DMS 273 (cell line): ENCODE data around the gene IL6.
A peak's percentile ranks its signal among the peaks of the same experiment; 100 is the strongest.
"Not testable (repeated sequence)": the region's sequence is repeated elsewhere in the genome, so short reads cannot be mapped to it uniquely, and the experiment has no call there.

Experiments used
- DNase-seq: peaks from one replicate; lab custom pipeline; 2025; ENCODE audit not compliant: unreplicated experiment; lab: John Stamatoyannopoulos, UW

IL6 gene

DNA sequence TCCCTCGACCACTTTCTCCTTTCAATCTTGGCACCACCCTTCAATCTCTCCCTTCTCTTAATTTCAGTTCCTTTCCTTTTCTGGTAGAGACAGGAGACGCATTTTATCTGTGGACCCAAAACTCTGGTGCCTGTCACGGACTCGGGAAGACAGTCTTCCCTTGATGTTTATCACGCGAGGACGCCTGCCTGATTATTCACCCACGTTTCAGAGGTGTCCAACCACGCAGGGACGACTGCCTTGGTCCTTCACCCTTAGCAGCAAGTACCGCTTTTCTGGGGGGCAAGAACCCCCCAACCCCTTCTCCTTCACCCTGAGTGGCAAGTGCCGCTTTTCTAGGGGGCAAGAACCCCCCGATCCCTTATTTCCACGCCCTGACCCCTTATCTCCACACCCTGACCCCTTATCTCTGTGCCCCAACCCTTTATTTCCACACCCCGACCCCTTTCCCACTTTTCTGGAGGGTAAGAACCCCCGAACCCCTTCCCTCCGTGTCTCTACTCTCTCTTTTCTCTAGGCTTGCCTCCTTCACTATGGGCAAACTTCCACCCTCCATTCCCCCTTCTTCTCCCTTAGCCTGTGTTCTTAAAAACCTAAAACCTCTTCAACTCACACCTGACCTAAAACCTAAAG lies 22.9 kb upstream of the IL6 start:
- not testable (repeated sequence) for DNase-seq

DNA sequence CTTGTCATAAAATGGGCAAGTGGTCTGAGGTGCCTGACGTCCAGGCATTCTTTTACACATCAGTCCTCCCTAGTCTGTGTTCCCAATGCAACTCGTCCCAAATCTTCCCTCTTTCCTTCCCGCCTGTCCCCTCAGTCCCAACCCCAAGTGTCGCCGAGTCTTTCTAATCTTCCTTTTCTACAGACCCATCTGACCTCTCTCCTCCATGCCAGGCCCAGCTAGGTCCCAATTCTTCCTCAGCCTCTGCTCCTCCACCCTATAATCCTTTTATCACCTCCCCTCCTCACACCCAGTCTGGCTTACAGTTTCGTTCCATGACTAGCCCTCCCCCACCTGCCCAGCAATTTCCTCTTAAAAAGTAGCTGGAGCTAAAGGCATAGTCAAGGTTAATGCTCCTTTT lies 22.3 kb upstream of the IL6 start:
- DNase-seq = not testable (repeated sequence)

DNA sequence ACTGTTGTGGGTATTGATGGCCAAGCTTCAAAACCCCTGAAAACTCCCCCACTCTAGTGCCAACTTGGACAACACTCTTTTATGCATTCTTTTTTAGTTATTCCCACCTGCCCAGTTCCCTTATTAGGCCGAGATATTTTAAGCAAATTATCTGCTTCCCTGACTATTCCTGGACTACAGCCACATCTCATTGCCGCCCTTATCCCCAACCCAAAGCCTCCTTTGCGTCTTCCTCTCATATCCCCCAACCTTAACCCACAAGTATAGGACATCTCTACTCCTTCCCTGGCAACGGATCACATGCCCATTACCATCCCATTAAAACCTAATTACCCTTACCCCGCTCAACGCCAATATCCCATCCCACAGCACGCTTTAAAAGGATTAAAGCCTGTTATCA lies 21.1 kb upstream of the IL6 start:
- DNase-seq = not testable (repeated sequence)

DNA sequence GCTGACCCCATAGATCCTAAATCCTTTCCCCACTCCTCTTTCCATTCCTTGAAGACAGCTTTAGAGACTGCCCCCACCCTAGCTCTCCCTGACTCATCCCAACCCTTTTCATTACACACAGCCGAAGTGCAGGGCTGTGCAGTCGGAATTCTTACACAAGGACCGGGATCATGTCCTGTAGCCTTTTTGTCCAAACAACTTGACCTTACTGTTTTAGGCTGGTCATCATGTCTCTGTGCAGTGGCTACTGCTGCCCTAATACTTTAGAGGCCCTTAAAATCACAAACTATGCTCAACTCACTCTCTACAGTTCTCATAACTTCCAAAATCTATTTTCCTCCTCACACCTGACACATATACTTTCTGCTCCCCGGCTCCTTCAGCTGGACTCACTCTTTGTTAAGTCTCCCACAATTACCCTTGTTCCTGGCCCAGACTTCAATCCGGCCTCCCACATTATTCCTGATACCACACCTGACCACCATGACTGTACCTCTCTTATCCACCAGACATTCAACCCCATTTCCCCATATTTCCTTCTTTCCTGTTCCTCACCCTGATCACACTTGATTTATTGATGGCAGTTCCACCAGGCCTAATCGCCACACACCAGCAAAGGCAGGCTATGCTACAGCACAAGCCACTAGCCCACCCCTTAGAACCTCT lies 19.8 kb upstream of the IL6 start:
- DNase-seq = not testable (repeated sequence)

DNA sequence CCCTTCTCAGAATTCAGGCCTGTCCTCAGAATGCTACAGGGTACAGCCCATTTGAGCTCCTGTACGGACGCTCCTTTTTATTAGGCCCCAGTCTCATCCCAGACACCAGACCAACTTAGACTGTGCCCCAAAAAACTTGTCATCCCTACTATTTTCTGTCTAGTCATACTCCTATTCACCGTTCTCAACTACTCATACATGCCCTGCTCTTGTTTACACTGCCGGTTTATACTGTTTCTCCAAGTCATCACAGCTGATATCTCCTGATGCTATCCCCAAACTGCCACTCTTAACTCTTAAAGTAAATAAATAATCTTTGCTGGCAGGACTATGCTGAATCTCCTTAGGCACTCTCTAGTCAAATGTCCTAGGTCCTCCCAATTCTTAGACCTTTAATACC lies 18.8 kb upstream of the IL6 start:
- not testable (repeated sequence) for DNase-seq

DNA sequence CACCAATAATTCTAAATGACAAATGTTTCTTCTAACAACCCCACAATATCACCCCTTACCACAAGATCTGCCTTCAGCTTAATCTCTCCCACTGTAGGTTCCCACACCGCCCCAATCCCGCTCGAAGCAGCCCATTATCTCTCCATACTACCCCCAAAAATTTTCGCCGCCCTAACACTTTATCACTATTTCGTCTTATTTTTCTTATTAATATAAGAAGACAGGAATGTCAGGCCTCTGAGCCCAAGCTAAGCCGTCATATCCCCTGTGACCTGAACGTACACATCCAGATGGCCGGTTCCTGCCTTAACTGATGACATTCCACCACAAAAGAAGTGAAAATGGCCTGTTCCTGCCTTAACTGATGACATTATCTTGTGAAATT lies 18.3 kb upstream of the IL6 start:
- not testable (repeated sequence) for DNase-seq

DNA sequence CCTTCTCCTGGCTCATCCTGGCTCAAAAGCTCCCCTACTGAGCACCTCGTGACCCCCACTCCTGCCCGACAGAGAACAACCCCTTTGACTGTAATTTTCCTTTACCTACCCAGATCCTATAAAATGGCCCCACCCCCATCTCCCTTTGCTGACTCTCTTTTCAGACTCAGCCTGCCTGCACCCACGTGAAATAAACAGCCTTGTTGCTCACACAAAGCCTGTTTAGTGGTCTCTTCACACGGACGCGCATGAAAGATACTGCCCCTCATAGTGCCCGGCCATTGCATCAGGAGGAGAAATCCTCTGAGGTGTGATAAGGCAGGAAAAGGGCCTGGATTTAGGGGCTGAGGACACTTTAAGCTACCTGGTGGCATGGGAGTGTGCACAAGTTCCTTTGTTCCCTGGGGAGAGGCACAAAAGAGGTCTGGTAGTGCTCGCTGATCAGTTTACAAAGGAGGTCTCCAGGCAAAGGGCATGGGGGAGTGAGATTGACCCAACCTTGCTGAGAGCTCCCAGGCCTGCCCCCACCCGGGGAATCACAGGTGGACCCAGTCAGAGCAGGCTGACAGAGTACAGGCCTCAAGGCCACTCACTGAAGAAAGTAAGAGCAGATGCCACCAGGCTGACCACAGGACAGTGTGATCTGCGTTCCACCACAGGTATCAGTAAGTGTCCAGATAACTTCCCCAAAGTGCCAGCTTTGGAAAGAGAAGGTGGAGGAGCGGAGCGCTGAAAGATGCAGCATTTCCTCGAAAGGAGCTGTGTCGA lies 17.8 kb upstream of the IL6 start:
- DNase-seq = not testable (repeated sequence)

DNA sequence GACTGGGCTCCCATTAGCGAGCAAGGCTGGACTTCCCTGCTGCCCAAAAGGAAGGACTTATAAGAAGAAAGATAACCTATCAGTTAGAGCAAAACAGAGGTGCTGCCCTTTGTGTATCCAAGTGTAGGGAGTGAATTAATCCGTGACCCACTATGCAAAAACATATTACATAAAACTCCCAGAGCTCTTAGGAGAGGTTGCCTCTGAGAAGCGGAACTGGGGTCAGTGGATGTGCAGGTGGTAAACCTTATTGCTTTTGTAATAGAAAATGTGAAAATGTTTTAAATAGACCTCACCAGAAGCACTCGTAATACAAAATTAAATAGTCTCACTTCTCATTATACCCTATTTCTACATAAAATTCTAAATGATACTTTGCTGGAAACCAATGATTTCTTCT lies 17.1 kb upstream of the IL6 start:
- no peak for DNase-seq

DNA sequence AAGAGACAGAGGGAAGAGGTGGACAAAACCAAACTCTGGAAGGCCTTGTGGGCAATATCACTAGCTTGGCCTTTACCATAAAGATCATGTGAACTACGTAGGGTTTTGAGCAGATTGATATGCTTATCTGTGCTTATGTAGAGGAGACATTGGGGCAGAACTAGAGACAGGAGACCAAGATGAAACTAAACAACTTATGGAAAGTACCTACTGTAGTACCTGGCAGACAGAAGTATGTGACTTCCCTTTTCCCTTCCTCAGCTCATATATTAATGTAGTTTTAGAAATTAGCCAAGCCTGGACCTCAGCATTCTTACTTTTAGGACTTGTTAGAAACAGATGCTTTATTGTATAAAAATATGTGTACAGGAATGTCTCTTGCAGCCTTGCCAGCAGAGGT lies 14.0 kb upstream of the IL6 start:
- DNase-seq = no peak

DNA sequence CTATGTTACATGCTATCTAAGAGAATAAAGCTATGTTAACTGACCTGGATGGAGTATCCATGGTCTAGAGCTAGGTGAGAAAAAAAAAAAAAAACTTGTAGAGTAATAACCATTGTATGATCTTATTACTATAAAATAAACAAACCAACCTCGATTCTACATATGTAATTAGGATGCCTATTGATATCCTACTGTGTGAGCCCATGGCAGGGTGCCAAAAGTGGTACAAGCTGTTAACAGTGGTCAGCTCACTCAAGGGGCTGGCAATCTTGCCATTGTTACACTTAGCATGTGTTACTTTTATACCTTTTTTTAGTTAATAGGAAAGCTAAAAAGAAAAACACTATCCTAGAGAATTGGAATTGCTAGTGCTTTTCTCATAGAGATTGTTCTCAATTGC lies 13.5 kb upstream of the IL6 start:
- DNase-seq = no peak

DNA sequence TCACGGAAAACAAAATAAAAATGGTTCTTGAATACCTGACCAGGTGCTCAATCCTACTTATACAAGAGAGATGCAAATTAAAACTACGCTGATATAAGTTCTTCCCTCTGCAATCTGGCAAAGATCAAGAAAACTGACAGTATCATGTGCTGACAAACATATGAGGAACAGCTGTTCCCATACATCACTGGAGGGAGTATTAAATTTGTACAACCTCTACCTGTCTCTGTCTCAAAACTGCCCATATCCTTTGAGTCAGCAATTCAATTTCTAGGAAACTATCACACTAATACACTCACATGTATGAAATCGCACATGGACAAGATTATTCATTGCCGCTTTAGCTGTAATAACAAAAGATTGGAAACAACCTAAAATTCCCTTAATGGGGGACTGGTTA lies 11.0 kb upstream of the IL6 start:
- no peak for DNase-seq

DNA sequence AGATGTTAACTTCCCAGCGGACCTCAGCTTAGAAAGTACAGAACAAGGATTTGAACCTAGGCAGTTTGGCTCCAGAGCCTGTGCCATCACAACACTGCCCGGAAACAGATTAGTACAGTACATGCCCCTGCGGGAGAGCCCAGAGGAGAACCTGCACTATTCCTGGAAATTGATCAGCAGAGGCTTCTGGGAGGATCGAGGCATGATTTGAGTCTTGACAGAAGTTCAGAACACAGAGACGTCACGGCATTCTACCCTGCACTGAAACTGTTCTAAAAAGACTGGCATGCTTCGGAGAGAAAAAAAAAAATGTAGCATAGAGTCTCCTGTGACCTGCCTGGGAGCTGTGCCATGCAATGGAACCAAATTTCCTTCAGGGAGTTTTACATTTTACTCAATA lies 9.2 kb upstream of the IL6 start:
- no peak for DNase-seq

DNA sequence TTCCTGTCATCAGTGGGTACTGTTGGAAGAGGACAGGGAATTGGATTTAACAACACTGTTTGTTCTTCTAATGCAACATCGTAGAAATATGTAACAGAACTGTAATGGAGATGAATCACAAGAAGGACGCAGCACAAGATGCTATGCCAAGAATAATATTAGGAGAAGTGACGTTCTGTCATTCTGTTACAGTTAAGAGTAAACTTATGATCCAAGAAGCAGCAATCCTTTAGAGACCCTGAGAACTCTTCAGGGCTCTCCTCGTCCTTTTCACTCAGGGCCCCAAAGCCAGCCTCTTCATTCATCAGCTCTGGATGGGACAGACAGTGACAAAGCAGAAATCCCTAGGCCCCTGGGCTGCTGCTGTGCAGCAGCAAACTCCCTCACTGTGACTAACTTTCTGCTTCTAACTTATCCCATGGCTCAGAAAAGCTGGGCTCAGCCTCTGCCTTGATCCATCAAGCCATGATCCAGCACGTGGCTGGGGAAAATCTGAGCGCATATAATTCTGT lies 8.7 kb upstream of the IL6 start:
- DNase-seq = no peak

DNA sequence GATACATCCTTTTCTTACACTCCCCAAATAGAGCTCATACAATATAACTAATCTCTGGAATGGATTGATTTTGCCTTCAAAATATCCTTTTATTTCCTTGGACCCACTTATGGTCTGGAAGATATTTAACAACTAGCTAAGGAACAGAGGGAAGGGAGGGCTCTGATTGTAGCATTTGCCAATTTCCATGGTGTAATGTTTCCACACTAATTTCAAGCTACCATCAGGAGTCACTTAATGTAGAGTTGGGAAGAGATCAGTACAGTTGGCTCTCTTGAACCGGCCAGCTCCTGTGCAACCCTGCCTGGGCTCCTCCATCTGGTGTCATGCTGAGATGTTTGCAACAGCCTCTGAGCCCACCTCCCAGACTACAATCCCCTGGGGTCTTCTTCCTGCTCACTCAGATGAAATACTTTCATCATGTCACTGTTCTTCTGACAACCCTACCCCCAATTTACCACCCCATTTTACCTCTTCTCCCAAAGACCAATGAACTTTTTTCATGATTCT lies 8.0 kb upstream of the IL6 start:
- peak; percentile 21 for DNase-seq

DNA sequence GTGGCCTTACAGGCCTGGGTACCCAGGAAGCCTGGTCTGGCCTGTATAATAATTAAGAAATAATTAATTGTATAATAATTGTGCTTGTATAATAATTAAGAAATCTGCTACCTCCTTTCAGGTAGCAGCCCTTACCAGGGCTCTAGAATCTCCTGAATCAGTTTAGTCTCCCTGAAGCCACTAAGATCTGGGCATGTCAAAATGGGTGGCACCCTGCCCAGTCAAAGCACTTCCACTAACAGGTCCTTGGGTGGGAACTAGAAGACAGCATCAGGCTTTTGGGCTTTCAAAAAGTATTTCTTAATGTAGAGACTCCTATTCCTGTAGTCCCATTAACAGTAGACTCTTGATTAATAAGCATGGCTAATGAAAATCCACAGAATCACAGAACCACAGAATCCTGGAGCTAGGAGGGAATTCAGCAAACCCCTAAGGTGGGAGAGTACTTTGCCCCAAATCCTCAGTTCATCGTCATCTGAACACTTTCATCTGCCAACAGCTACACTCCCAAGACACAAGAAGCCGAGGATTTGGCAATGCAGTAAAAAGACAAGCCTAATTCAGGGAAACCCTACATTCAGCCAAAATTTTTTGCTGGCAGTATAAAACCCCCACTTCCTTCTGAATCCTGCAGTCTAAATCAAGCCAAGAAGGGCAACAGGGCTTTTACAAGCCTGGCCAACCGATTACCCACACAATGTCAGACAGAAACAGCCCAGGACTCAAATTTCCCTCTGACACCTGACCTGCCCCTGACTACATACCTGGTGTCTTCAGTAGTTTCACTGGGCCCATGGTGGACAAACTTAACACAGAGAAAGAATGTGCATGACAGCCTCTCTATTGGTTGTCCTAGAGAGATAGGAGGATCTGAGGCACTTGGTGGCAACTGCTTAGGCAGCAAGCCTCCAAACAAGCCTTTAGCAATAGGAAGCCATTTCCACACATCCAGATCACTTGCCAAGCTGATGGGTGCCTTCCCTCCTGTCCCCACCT lies 5.9 kb upstream of the IL6 start:
- no peak for DNase-seq

DNA sequence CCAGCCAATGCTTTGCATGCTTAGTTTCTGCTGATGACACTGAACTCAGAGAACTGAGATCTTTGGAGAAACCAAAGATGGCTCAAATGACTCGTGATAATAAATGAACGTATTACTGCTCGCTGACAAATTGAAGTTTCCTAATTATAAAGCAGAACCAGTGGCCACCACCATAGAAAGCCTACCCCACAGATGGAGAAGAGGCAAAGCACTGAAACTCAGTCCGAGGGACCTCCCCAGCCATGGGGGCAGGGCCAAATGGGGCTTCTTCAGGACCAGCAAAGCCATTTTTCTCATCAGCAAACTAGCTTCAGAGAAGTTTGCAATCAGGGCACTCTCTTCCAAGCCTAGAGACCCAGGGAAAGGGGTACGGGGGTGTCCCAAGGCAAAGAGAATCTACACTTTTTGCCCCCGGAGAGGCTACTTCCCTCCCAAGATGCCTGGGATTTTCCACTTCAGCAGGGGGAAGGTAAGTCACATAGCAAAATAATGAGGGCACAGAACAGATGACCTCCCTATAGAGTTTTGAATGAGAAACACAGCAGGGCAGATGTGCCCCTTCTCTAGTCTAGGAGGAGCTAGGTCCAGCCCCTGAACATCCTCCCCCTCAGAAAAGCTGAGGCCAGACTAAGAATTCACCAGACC lies 4.3 kb upstream of the IL6 start:
- peak; percentile 16 for DNase-seq

DNA sequence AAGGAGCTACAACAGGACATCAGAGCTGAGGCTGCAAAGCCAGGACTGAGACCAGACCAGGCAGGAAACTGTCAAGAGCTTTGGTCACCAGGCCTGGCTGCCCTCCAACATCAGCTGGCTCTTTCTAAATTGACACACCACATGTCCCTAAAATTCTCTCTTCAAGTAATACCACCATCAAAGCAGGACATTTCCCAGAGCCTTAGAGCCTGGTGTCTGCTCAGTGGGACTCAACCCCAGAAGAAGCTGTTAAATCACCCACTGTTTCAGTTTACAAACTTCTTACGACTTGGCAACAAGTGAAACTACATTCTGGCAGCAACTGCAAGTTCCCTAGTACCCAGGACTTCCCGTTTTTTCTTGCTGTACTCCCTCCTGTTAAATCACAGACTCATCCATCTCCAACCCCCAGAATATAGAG lies 3.8 kb upstream of the IL6 start:
- DNase-seq = no peak

DNA sequence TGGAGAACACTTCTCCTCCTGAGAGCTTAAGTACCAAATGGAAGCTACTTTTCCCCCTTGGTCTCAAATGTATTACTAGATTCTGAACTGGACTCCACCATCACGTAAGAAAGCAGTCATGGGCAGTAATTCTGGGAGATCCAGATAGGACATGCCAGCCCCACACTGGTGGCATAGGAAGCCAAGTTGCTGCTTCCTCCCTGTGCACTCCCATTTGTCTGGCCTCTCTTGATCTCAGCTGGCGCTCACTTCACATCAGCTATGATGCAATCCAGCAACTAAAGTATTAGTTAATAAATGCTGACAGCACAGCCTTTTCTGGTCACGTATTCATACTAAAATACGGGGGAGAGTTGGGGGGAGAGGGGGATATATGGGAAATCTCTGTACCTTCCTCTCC lies 3.4 kb upstream of the IL6 start:
- DNase-seq = no peak

DNA sequence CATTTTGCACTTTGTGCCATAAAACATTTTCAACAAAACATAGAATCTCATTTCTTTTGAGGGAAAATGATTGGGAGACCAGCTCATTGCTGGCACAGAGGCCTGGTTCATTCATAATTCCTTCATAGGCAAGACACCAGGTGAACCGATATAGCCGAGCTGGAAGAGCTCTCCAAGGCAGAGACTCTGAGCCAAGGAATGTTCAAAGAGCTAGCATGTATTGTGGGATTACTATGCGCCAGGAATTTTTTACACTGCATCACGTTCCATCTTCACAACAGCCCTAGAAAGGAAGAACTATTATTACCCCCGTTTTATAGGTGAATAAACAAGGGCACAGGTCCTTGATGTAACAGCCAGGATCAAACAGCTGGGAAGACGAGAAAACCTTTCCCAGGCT lies 2.1 kb upstream of the IL6 start:
- no peak for DNase-seq

DNA sequence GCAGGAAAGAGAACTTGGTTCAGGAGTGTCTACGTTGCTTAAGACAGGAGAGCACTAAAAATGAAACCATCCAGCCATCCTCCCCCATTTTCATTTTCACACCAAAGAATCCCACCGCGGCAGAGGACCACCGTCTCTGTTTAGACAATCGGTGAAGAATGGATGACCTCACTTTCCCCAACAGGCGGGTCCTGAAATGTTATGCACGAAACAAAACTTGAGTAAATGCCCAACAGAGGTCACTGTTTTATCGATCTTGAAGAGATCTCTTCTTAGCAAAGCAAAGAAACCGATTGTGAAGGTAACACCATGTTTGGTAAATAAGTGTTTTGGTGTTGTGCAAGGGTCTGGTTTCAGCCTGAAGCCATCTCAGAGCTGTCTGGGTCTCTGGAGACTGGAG lies 1.4 kb upstream of the IL6 start:
- DNase-seq = peak; percentile 67
